C4-2B (cell line): ENCODE data around the gene ATP2C1.
"Not testable (repeated sequence)": the region's sequence is repeated elsewhere in the genome, so short reads cannot be mapped to it uniquely, and the experiment has no call there.

Experiments
- H3K27ac ChIP-seq: fragments of 450-650 bp; 2 replicates; pipeline ENCODE4 v1.5.1; 2017
- ZFX ChIP-seq: fragments of 450-650 bp; IDR thresholded peaks from 2 replicates; pipeline ENCODE4 v1.6.1; 2017
- TF ChIP-seq, protein P1 (sequence below): fragments of 450-650 bp; conservative IDR thresholded peaks from 2 replicates; pipeline ENCODE4 v1.5.1; 2017; ENCODE audit warnings: mild to moderate bottlenecking

Gene ATP2C1

GRCh38 chr3:130853581-130853980 lies 40.3 kb upstream of the ATP2C1 start:
- TF ChIP-seq, protein P1, sequence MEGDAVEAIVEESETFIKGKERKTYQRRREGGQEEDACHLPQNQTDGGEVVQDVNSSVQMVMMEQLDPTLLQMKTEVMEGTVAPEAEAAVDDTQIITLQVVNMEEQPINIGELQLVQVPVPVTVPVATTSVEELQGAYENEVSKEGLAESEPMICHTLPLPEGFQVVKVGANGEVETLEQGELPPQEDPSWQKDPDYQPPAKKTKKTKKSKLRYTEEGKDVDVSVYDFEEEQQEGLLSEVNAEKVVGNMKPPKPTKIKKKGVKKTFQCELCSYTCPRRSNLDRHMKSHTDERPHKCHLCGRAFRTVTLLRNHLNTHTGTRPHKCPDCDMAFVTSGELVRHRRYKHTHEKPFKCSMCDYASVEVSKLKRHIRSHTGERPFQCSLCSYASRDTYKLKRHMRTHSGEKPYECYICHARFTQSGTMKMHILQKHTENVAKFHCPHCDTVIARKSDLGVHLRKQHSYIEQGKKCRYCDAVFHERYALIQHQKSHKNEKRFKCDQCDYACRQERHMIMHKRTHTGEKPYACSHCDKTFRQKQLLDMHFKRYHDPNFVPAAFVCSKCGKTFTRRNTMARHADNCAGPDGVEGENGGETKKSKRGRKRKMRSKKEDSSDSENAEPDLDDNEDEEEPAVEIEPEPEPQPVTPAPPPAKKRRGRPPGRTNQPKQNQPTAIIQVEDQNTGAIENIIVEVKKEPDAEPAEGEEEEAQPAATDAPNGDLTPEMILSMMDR = no peak
- TF ChIP-seq ZFX = no peak
- H3K27ac ChIP-seq = no peak overlapping the region

DNA sequence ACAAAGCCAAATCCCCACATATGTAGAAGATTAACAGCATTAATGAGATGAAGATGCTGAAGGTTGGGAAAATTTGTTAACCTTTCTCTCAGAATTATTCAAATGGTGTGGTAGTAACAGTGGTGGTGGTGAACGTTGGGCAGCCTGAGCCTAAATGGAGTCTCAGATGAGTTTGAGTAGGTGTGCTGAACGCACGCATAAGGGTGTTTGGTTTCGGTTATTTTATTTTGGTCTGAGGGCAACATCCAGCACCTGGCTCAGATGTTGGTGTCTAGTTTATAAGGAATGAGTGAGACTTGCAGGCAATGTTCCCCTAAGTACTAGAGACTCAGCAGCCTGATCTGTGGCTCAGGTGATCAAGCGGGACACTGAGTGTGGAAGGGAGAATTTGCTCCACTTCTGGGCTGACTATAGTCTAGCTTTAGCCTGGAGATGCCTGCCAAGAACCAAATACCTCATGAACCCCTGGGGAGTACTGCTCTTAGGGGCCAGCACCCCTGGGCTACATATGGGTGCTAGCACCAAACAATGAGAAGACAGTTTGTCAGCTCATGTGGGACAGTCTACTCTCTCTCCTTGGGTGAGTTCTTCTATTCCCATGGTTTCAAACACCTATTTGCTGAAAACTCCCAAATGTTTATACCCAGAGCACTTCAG lies 39.5 kb upstream of the ATP2C1 start:
- no peak; the same call in 1 of the 2 replicates for TF ChIP-seq ZFX
- TF ChIP-seq, protein P1 = no peak
- no peak overlapping the region for H3K27ac ChIP-seq

- TF ChIP-seq ZFX = no peak
- TF ChIP-seq, protein P1 = no peak
- H3K27ac ChIP-seq = no peak overlapping the region
Observed at GRCh38 chr3:130857336-130858026, 36.4 kb upstream of the ATP2C1 start.

- not testable (repeated sequence) for H3K27ac ChIP-seq
Observed at GRCh38 chr3:130862130-130862529, 31.8 kb upstream of the ATP2C1 start.

- TF ChIP-seq, protein P1 = no peak
- TF ChIP-seq ZFX = no peak
Observed at GRCh38 chr3:130865489-130865888, 28.4 kb upstream of the ATP2C1 start.

DNA sequence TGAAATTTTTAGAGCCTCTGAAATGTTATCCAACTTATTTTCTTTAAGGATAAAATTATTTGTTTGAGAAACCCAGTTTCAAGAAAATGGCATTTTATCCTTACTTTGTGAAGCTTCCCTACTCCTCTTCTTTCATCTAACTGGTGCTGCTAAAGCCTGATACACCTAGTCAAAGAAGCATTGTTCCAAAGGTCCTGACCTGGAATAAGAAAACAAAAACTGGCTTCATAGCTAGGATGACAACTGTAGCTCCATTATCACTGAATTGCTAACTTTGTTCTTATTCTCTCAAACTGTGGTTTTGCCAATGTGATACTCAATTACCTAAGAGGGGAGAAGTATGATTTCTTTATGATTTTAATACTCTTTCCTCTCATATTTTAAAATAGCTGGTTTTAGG lies 27.6 kb upstream of the ATP2C1 start:
- TF ChIP-seq, protein P1 = no peak
- no peak for TF ChIP-seq ZFX
- no peak overlapping the region for H3K27ac ChIP-seq

More at GRCh38 chr3:130865489-130865888, 28.4 kb upstream of the ATP2C1 start:
- no peak overlapping the region for H3K27ac ChIP-seq

GRCh38 chr3:130870423-130870822 lies 23.5 kb upstream of the ATP2C1 start:
- no peak overlapping the region for H3K27ac ChIP-seq
- TF ChIP-seq, protein P1 = no peak
- no peak for TF ChIP-seq ZFX

DNA sequence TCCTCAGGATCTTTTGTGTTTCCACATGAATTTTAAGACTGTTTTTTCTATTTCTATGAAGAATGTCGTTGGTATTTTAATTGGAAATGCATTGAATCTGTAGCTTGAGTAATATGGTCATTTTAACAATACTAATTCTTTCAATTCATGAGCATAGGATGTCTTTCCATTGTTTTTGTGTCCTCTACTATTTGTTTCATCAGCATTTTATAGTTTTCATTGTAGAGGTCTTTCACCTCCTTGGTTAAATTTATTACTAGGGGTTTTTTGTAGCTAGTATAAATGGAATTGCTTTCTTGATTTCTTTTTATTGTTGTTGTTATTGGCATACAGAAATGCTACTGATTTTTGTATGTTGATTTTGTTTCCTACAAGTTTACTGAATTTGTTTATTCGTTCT lies 17.3 kb upstream of the ATP2C1 start:
- TF ChIP-seq ZFX = no peak
- TF ChIP-seq, protein P1 = no peak
- no peak overlapping the region for H3K27ac ChIP-seq
